MM.1S (cell line): Measurements from ENCODE around the gene MEG3.

Experiments
- DNase-seq: peaks from one replicate; pipeline ENCODE4 v3.0.0-alpha.2; 2015
- H2AFZ ChIP-seq: fragments of 300-600 bp; sonication (generic); 2 replicates; pipeline ENCODE4 v1.6.0; 2016; ENCODE audit warnings: antibody characterized with exemption, low read length
- H3F3A ChIP-seq: fragments of 300-600 bp; sonication (generic); 2 replicates; pipeline ENCODE4 v1.6.1; 2016; ENCODE audit warnings: mild to moderate bottlenecking, antibody characterized with exemption, low read length, moderate library complexity, mixed read lengths; ENCODE audit not compliant: insufficient read depth
- H3K27ac ChIP-seq: fragments of 300-600 bp; sonication (generic); 2 replicates; pipeline ENCODE4 v1.5.1; 2016; ENCODE audit warnings: mild to moderate bottlenecking, low read length
- H3K27me3 ChIP-seq: fragments of 300-600 bp; sonication (generic); replicated peaks from 2 replicates; pipeline ENCODE4 v1.6.0; 2016; ENCODE audit warnings: low read length; ENCODE audit not compliant: insufficient read depth
- H3K36me3 ChIP-seq: fragments of 300-600 bp; sonication (generic); replicated peaks from 2 replicates; pipeline ENCODE4 v1.6.1; 2016; ENCODE audit warnings: mild to moderate bottlenecking, low read length, mixed read lengths; ENCODE audit not compliant: insufficient read depth
- H3K4me1 ChIP-seq: fragments of 300-600 bp; sonication (generic); 2 replicates; pipeline ENCODE4 v1.6.1; 2016; ENCODE audit warnings: low read length, mixed read lengths
- H3K4me2 ChIP-seq: fragments of 300-600 bp; sonication (generic); 2 replicates; pipeline ENCODE4 v1.6.0; 2016; ENCODE audit warnings: low read depth, low read length
- H3K4me3 ChIP-seq: fragments of 300-600 bp; sonication (generic); 2 replicates; pipeline ENCODE4 v1.5.1; 2016; ENCODE audit warnings: low read length, mixed read lengths
- H3K79me2 ChIP-seq: fragments of 300-600 bp; sonication (generic); 2 replicates; pipeline ENCODE4 v1.6.1; 2016; ENCODE audit warnings: mixed run types, low read length, mixed read lengths
- H3K9ac ChIP-seq: fragments of 300-600 bp; sonication (generic); 2 replicates; pipeline ENCODE4 v1.6.1; 2016; ENCODE audit warnings: low read length, mixed read lengths
- H3K9me2 ChIP-seq: fragments of 300-600 bp; sonication (generic); replicated peaks from 2 replicates; pipeline ENCODE4 v1.6.1; 2016; ENCODE audit warnings: mild to moderate bottlenecking, low read length, mixed read lengths; ENCODE audit not compliant: insufficient read depth
- H3K9me3 ChIP-seq: fragments of 300-600 bp; sonication (generic); replicated peaks from 2 replicates; pipeline ENCODE4 v1.6.1; 2016; ENCODE audit warnings: mild to moderate bottlenecking, low read length, mixed read lengths; ENCODE audit not compliant: insufficient read depth
- H4K20me1 ChIP-seq: fragments of 300-600 bp; sonication (generic); 2 replicates; pipeline ENCODE4 v1.6.1; 2016; ENCODE audit warnings: mild to moderate bottlenecking, low read length, moderate library complexity, mixed read lengths; ENCODE audit not compliant: insufficient read depth
- CTCF ChIP-seq: fragments of 300-600 bp; sonication (generic); IDR thresholded peaks from 2 replicates; pipeline ENCODE4 v1.5.1; 2016; ENCODE audit warnings: antibody characterized with exemption, low read length, mixed read lengths
- EZH2 ChIP-seq: fragments of 300-600 bp; sonication (generic); optimal IDR thresholded peaks from 2 replicates; pipeline ENCODE3; 2017; ENCODE audit warnings: low read depth, mild to moderate bottlenecking, antibody characterized with exemption, low read length, mixed read lengths
- EZH2phosphoT487 ChIP-seq: fragments of 300-600 bp; sonication (generic); IDR thresholded peaks from 2 replicates; pipeline ENCODE4 v1.6.1; 2018; ENCODE audit warnings: antibody characterized with exemption, low read length

MEG3 gene

GRCh38 chr14:100899884-100900771 lies 74.2 kb downstream of the MEG3 start:
- H3K27ac ChIP-seq, result no peak overlapping the region
- DNase-seq, result no peak
- no peaks in the 10 kb centered on the region for H3K79me2 ChIP-seq
- H2AFZ ChIP-seq, result no peak overlapping the region
- no peaks in the 10 kb centered on the region for H3K4me1 ChIP-seq
- H3K27me3 ChIP-seq, result peaks cover 39% of the 10 kb centered on the region
- H4K20me1 ChIP-seq, result no peaks in the 10 kb centered on the region
- H3F3A ChIP-seq, result no peaks in the 10 kb centered on the region
- no peak overlapping the region for H3K4me2 ChIP-seq
- no peak overlapping the region for H3K4me3 ChIP-seq
- H3K36me3 ChIP-seq, result no peaks in the 10 kb centered on the region
- no peaks in the 10 kb centered on the region for H3K9me2 ChIP-seq
- H3K9me3 ChIP-seq, result no peaks in the 10 kb centered on the region
- H3K9ac ChIP-seq, result no peak overlapping the region
- TF ChIP-seq EZH2phosphoT487 (no peak), EZH2 (no peak), CTCF (no peak)

GRCh38 chr14:100900837-100901390 lies 75.0 kb downstream of the MEG3 start:
- no peaks in the 10 kb centered on the region for H3K4me1 ChIP-seq
- H3F3A ChIP-seq, result no peaks in the 10 kb centered on the region
- H3K9me3 ChIP-seq, result no peaks in the 10 kb centered on the region
- no peak overlapping the region for H2AFZ ChIP-seq
- H3K4me2 ChIP-seq, result no peak overlapping the region
- H3K79me2 ChIP-seq, result no peaks in the 10 kb centered on the region
- no peaks in the 10 kb centered on the region for H4K20me1 ChIP-seq
- H3K36me3 ChIP-seq, result no peaks in the 10 kb centered on the region
- H3K9ac ChIP-seq, result no peak overlapping the region
- no peak for DNase-seq
- no peak overlapping the region for H3K27ac ChIP-seq
- no peak overlapping the region for H3K4me3 ChIP-seq
- peaks cover 42% of the 10 kb centered on the region for H3K27me3 ChIP-seq
- H3K9me2 ChIP-seq, result no peaks in the 10 kb centered on the region
- no peak for TF ChIP-seq EZH2phosphoT487
- TF ChIP-seq CTCF, result no peak
- TF ChIP-seq EZH2, result no peak

GRCh38 chr14:100901391-100902183 lies 75.7 kb downstream of the MEG3 start:
- no peaks in the 10 kb centered on the region for H3K9me3 ChIP-seq
- no peak overlapping the region for H3K4me2 ChIP-seq
- H4K20me1 ChIP-seq, result no peaks in the 10 kb centered on the region
- H3K36me3 ChIP-seq, result no peaks in the 10 kb centered on the region
- H3K27ac ChIP-seq, result no peak overlapping the region
- H3K79me2 ChIP-seq, result no peaks in the 10 kb centered on the region
- no peak for TF ChIP-seq CTCF
- TF ChIP-seq EZH2, result no peak
- TF ChIP-seq EZH2phosphoT487, result no peak
- no peak overlapping the region for H2AFZ ChIP-seq
- DNase-seq, result no peak
- H3K4me1 ChIP-seq, result no peaks in the 10 kb centered on the region
- H3K27me3 ChIP-seq, result peaks cover 41% of the 10 kb centered on the region
- H3K4me3 ChIP-seq, result no peak overlapping the region
- no peak overlapping the region for H3K9ac ChIP-seq
- no peaks in the 10 kb centered on the region for H3F3A ChIP-seq
- H3K9me2 ChIP-seq, result no peaks in the 10 kb centered on the region
